HG02852 (cell line): ENCODE data around the gene OTOP2.
"Not testable (repeated sequence)": the region's sequence is repeated elsewhere in the genome, so short reads cannot be mapped to it uniquely, and the experiment has no call there.

ENCODE experiments used
- ATAC-seq: cut with Tn5 transposase; IDR thresholded peaks from one replicate; pipeline ENCODE4 v1.9.1; 2021; ENCODE audit warnings: mild to moderate bottlenecking, moderate library complexity; ENCODE audit not compliant: unreplicated experiment

OTOP2 gene

GRCh38 chr17:74901353-74902135, 22.5 kb upstream of the OTOP2 start:
- ATAC-seq, result no peak

- no peak for ATAC-seq
These were observed 21.0 kb upstream of the OTOP2 start for GRCh38 chr17:74903034-74903433.

GRCh38 chr17:74903671-74904070, 20.4 kb upstream of the OTOP2 start:
- no peak for ATAC-seq

DNA sequence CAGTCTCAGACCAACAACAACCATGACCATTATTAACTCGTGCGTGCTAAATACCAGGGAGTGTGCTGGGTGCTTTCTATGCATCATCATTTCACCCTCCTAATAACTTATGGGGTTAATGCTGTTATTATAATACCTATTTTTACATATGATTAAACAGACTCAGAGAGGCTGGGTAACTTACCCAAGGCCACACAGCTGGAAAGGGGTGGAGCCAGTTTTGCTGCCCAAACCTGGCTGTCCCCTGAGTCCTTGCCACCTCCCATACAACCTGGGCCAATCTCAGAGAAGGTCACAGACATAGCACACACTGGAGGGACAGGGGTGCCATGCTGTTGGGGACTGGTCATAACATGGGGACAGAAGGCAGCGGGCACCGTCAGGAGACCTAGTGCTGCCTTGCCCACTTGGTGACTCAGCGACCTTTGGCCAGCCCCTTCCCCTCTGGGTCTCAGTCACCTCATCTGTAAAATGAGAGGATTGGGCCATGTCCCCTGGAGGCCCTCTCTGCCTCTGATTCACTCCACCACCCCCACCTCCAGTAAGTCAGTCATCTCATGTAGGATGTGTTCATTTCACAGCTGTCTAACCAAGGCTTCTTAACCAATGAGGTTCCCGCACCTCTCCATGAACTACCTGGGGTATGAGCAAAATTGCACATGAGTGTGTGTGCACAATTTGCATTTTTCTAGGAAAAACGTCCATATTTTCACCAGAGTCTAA, 19.2 kb upstream of the OTOP2 start:
- ATAC-seq, result no peak

DNA sequence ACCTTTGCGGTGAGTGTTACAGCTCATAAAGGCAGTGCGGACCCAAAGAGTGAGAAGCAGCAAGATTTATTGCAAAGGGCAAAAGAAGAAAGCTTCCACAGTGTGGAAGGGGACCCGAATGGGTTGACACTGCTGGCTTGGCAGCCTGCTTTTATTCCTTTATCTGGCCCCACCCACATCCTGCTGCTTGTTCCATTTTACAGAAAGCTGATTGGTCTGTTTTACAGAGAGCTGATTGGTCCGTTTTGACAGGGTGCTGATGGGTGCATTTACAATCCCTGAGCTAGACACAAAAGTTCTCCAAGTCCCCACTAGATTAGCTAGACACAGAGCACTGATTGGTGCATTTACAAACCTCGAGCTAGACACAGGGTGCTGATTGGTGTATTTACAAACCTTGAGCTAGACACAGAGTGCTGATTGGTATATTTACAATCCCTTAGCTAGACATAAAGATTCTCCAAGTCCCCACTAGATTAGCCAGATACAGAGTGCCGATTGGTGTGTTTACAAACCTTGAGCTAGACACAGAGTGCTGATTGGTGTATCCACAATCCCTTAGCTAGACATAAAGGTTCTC, 17.8 kb upstream of the OTOP2 start:
- ATAC-seq, result not testable (repeated sequence)

- no peak for ATAC-seq
These were observed 17.1 kb upstream of the OTOP2 start for GRCh38 chr17:74907012-74907411.

DNA sequence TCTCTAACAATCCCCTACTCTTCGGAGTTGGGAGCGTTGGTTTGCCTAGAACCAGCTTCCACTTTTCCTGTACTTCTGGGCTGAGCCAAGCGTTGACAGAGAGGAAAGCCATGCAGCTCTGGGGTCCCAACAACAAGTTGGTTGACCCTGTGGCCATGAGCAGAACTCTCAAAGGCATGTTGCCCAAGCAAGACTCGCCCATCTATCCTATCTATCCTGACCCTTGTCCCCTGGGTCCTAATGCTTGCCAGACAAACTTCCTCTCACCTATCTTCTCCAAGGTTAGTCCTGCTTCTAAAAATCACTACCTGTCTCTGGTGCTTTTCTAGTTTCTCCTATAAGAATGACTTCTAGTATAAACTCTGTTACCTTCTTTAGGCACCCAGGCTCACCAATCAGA, 15.0 kb upstream of the OTOP2 start:
- ATAC-seq, result not testable (repeated sequence)

- not testable (repeated sequence) for ATAC-seq
These were observed 12.7 kb upstream of the OTOP2 start for GRCh38 chr17:74911423-74911822.

DNA sequence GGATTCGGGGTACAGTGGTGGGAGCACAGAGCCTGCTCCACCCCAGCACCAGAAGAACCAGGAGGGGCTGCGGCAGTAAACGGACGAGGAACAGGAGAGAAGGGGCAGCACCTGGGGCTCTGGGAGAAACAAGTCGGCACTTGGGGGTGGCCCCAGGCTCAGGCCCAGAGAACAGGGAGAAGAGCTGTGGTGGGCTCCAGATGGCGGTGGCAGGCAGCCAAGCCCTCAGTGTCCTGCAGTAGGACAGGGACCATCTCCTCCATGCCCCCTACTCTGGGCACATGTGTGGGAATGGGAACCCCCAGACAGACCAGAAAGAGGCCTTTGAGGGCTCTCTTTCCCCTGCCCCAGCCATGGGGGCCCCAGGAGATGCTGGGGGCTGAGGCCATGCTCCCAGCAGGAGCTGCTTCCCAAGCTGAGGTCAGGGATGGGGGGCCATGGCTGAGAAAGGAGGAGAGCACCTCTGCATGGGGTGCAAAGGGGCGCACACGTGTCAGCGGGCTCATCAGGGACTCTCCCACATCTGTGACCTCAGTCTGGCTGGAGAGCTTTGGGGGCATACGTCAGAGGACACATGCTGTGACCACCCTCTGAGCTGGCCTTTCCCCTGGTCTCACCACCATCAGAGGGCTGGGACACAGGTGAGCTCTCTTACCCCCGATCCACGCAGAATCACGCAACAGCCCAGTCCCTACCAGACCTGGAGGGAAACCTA, 7.8 kb upstream of the OTOP2 start:
- no peak for ATAC-seq

GRCh38 chr17:74916851-74917199, 7.2 kb upstream of the OTOP2 start:
- no peak for ATAC-seq

GRCh38 chr17:74917430-74917829, 6.6 kb upstream of the OTOP2 start:
- no peak for ATAC-seq

DNA sequence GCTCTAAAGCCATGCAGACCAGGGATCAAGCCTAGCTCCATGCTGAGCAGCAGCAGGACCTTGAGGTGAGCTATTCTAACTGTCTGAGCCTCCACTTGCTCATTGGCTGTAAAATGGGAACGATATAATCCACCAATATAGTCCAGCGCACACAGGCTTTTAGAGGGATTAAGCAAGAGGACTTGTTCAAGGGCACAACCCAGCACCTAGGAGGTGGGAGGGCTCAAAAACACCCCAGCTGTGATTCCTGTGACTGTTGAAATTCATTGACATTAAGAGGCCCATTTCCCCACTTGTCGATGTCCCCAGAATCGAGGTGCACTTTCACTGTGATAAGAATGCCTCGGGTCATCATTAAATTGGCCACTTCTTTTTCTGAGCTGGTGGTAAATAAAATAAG, 5.2 kb upstream of the OTOP2 start:
- ATAC-seq, result no peak

DNA sequence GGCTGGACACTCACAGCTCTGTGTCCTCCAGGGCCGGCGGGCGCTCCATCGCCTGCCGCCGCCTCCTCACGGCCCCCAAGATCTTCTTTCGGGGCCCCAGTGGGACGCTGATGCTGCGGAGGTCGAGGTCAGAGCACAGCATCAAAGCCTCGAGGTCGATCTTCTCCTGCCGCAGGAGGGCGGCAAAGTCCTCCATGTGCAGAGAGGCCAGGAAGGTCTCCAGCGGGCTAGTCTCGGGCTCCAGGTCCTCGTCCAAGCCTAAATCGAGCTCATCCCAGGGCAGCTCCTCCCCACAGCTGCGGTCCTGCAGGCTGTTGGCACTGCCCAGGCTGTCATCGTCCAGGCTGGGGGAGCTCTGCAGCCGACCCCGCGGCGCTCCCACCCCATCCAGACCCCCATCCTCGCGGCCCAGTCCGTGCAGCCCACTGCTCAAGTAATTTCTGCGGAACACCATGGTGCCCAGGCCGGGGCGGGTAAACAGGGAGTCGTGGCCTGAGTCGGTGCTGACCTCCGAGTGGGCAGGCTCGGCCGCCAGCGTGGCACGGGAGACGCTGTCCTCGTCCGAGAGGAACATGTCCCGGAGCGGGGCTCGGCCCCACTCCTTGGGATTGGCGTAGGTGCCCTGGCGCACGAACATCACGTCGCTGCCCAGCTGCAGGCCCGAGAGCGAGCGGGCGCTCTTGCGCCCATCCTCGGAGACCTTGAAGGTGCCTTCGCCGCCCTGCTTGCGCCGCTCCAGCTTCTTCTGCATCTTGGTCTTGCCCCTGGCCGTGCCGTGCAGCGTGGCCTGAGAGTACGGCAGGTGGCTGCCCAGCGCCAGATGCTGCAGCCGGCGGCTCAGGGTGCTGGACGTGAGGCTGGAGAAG, 4.4 kb upstream of the OTOP2 start:
- no peak for ATAC-seq

GRCh38 chr17:74920306-74920620, 3.8 kb upstream of the OTOP2 start:
- ATAC-seq, result no peak

GRCh38 chr17:74920642-74921025, 3.4 kb upstream of the OTOP2 start:
- ATAC-seq, result no peak

GRCh38 chr17:74921026-74921681, 2.9 kb upstream of the OTOP2 start:
- no peak for ATAC-seq

DNA sequence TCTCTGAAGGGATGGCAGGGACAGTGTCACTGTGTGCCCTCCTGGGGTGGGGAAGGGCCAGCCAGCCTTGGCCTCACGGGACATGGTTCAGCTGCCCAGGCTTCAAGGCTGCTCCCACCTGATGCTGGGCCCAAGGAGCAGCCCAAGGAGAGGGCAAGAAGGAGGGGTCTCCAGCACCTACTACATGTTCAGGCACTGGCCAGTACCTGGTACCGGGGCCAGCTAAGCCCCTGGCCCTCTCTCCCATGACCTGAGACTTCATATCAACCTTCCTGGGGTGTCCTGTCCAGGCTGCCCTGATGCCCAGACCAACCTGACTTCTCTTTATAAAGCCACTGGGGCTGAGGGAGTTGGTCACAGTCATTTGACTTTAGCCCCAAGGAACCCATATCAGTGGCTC, 2.3 kb upstream of the OTOP2 start:
- ATAC-seq, result no peak

DNA sequence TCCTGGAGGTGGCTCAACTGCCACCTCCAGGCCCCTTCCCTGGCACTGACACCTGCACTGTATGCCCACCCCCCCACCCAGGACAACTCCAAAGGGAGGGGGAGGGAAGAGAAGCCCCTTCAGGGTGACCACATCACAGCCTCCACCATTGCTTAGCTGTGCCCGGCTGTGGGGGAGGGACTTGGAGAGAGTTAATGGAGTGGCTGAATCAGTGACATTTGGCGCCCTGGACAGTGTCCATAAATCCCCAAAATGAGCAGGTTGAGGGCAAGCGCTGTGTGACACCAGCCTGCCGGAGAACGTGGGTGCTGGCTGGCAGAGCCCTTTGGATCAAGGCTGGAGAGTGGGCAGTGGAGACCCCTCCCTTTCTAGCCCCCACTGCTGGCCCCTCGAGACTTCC, 1.9 kb upstream of the OTOP2 start:
- no peak for ATAC-seq

- no peak for ATAC-seq
These were observed 1.2 kb upstream of the OTOP2 start, which contains the start of gene USH1G for GRCh38 chr17:74922694-74923537. Gene USH1G, minus strand, starts transcription at chr17:74923255. Its CDS starts 182 bp downstream, at chr17:74923073.
